Stimulated activated CD4-positive, alpha-beta T cell treated with anti-CD3 and anti-CD28 coated beads, Interleukin-1b, Interleukin-23, amount 100 ng/mL, for 1 hour (primary cell): Measurements from ENCODE around the gene RAB11FIP4.

Source experiments
- DNase-seq, 2 donors: peaks; one replicate each; pipeline ENCODE4 v3.0.0-alpha.2; 2020; ENCODE audit warnings: low read depth in 2 of 2

RAB11FIP4 gene

GRCh38 chr17:31497431-31497830, 106.0 kb downstream of the RAB11FIP4 start:
- no peak for DNase-seq

GRCh38 chr17:31497994-31498826, 106.7 kb downstream of the RAB11FIP4 start:
- DNase-seq: no peak

DNA sequence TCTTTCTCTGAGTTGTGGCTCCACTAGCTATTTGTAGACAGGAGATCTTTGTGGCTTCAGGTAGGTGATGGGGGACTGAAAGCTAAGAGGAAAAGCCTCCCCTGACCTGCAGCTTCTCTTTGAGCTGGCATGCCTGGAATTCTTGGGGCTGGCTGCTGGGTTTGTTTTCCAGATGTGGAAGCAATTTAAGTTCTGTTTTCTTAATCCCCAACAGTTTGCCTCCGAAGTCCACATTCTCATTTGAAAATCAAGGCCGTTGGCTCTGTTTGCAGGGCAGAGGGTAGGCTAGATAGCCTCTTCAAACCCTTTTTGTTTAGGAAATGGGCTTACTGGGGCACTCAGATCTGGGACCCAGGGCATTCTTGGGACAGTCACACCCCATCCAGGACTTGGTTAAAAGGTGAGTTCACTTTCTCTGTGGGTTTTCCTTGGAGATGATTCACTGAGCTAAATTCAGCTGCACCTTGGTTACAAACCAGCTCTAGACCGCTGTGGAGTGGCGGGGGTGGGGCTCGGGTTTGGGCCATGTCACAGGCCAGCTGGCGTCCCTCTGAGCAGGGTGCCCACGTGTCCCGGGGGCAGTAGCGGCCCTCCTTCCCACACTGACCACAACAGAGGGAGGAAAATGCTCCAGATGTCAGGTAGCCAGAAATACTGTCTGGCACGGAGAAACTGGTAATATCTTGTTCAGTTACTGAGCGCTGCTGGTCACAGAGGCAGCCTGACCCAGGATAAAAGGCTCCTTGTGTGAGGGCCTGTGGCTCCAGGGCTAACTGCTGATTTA, 108.5 kb downstream of the RAB11FIP4 start:
- DNase-seq: no peak

DNA sequence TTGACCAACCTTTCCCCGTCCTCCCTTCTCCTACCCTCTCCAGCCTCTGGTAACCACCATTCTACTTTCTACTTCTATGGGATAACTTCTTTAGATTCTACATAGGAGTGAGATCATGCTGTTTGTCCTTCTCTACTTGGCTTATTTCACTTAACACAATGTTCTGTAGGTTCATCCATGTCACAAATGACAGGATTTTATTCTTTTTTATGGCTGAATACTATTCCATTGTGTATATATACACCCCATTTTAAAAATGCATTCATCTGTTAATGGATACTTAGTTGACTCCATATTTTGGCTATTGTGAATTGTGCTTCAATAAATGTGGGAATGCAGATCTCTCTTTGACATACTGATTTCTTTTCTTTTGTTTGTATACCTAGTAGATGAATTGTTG, 115.0 kb downstream of the RAB11FIP4 start:
- DNase-seq: no peak

- peak in 1 of 2 donors; percentile 33 for DNase-seq
These were observed 117.0 kb downstream of the RAB11FIP4 start for GRCh38 chr17:31508288-31509094.

- no peak for DNase-seq
These were observed 117.8 kb downstream of the RAB11FIP4 start for GRCh38 chr17:31509095-31509804.

DNA sequence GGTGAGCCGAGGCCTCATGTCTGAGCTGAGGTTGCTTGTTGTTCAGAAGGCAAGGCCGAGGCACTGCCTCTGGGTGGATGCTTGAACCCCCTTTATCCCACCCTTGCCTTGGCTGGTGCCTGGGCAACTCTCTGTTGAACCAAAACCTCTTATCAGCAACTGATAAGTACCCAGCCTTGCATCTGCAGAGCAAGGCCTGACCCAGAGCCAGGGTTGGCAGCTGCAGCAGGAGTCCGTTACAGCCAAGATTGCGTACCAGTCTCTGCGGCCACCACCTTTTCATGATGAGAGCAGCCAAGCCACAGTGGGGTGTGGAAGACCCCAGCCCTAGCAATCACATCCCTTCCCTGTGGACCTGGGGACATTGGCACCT, 118.3 kb downstream of the RAB11FIP4 start:
- DNase-seq: no peak

GRCh38 chr17:31510308-31511194, 119.1 kb downstream of the RAB11FIP4 start:
- DNase-seq: no peak

DNA sequence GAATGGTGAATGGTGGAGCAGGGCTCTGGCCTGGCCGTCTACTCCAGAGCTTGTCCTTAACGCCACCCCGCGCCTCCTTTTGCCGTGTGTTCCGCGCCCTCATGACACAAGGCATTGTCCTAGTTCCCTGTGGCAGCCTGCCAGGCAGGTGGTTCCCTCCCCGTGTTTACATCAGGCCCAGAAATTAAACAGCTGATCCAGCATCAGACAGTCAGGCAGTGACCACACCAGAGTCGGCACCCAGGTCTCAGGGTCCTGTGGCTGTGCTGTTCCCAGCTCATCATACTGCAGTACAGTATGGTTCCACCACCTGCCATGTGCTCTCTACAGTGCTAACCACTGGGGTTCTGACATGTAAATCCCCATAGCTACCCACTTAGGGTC, 119.7 kb downstream of the RAB11FIP4 start:
- no peak for DNase-seq

DNA sequence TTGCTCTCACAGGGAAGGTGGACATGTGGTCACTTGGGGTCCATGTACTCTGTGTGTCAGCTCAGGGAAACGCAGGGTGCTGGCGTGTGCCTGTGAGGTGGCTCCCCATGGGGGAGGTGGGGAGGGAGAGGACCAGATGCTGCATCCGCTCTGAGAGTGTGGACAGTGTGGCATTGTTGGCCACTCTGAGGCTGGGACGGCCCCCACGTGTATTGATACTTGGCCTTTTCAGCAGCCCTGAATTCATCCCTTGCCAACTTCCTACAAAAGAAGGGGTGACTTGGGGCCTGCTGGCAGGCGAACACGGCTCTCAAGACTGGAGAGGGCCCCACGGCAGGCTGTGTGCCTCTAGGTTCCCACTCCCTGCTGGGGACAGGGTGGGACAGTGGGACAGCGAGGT, 120.1 kb downstream of the RAB11FIP4 start:
- no peak for DNase-seq

- DNase-seq: no peak
These were observed 120.7 kb downstream of the RAB11FIP4 start for GRCh38 chr17:31512104-31512740.

DNA sequence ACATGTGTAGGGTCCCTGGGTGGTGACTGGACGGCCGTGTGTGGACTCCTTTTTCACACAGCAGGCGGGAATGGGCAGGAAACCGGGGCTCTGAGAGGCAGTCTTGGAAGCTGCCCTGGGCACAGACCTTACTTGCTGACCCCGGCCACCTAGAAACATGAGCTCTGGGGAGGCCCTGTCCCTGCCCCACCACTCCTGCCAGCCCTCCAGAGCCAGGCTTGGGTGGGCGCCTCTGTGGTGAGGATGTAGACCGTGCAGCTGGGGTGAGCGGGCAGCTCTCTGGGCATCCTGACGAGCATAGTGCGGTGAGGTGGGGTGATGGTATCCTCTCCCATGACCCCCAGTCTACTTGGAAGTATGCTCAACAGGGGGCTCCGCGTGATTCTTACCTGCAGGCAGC, 121.3 kb downstream of the RAB11FIP4 start:
- DNase-seq: no peak

GRCh38 chr17:31513731-31514427, 122.4 kb downstream of the RAB11FIP4 start:
- no peak for DNase-seq

GRCh38 chr17:31515267-31515666, 123.8 kb downstream of the RAB11FIP4 start:
- DNase-seq: no peak

DNA sequence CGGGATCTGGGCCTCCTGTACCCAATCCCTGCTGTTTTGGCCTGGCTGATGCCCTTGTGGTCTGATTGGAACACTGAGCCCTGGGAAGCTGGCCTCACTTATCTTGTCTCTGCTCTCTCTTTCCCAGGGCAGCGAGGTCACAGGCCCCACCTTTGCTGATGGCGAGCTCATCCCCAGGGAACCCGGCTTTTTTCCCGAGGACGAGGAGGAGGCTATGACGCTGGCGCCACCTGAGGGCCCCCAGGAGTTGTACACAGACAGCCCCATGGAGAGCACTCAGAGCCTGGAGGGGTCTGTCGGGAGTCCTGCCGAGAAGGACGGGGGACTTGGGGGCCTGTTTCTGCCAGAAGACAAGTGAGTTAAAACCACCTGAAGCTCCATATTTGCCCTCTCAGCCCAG, 126.0 kb downstream of the RAB11FIP4 start:
- no peak for DNase-seq

DNA sequence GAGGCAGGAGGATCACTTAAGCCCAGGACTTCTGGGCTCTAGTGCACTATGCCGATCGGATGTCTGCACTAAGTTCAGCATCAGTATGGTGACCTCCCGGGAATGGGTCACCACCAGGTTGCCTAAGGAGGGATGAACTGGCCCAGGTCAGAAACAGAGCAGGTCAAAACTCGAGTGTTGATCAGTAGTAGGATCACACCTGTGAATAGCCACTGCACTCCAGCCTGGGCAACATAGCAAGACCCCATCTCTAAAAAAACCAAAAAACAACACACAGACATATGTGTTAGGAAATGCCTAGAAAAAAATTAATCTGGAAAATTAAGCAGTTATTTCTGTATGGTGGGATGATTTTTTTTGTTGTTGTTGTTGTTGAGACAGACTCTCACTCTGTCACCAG, 127.0 kb downstream of the RAB11FIP4 start:
- DNase-seq: no peak

- DNase-seq: no peak
These were observed 130.3 kb downstream of the RAB11FIP4 start for GRCh38 chr17:31521632-31522283.

GRCh38 chr17:31522284-31522931, 130.9 kb downstream of the RAB11FIP4 start:
- no peak for DNase-seq
